Neural cell (in vitro differentiated cells): ENCODE results near the gene LCE3A.

ENCODE experiments used
- CTCF ChIP-seq: fragments of 450-650 bp; IDR thresholded peaks from 2 replicates; pipeline ENCODE4 v1.5.1; 2014; ENCODE audit warnings: antibody characterized with exemption, mild to moderate bottlenecking, moderate library complexity; ENCODE audit not compliant: poor library complexity, severe bottlenecking
- EP300 ChIP-seq: fragments of 450-650 bp; conservative IDR thresholded peaks from 2 replicates; pipeline ENCODE4 v1.6.1; 2014; ENCODE audit warnings: antibody characterized with exemption, mild to moderate bottlenecking, moderate library complexity; ENCODE audit not compliant: poor library complexity, severe bottlenecking

GRCh38 chr1:152585586-152585985, 37.3 kb downstream of the LCE3A start:
- no peak for TF ChIP-seq CTCF
- no peak for TF ChIP-seq EP300
